GM18868 (cell line): Measurements from ENCODE around the gene XYLB.
"Not testable (repeated sequence)": the region's sequence is repeated elsewhere in the genome, so short reads cannot be mapped to it uniquely, and the experiment has no call there.

Experiments
- ATAC-seq: cut with Tn5 transposase; IDR thresholded peaks from one replicate; pipeline ENCODE4 v1.9.1; 2021; ENCODE audit warnings: mild to moderate bottlenecking, moderate library complexity; ENCODE audit not compliant: unreplicated experiment

XYLB gene

GRCh38 chr3:38320638-38321037 lies 25.9 kb upstream of the XYLB start:
- ATAC-seq, result not testable (repeated sequence)

GRCh38 chr3:38323060-38323459 lies 23.5 kb upstream of the XYLB start:
- ATAC-seq, result no peak

- no peak for ATAC-seq
Observed at GRCh38 chr3:38325256-38325655, 21.3 kb upstream of the XYLB start.

GRCh38 chr3:38327335-38328009 lies 19.1 kb upstream of the XYLB start:
- no peak for ATAC-seq

- ATAC-seq, result no peak
Observed at GRCh38 chr3:38331257-38332022, 15.1 kb upstream of the XYLB start.

GRCh38 chr3:38332201-38332600 lies 14.4 kb upstream of the XYLB start:
- ATAC-seq, result no peak

GRCh38 chr3:38334142-38335055 lies 12.2 kb upstream of the XYLB start:
- no peak for ATAC-seq

- no peak for ATAC-seq
Observed at GRCh38 chr3:38335263-38335662, 11.3 kb upstream of the XYLB start.

- ATAC-seq, result no peak
Observed at GRCh38 chr3:38337703-38338102, 8.9 kb upstream of the XYLB start.

- ATAC-seq, result no peak
Observed at GRCh38 chr3:38343797-38344594, 2.6 kb upstream of the XYLB start.

- peak; percentile 23 for ATAC-seq
Observed at GRCh38 chr3:38345879-38346586, 552 bp upstream of the XYLB start.

GRCh38 chr3:38347421-38348200 lies 1.0 kb downstream of the XYLB start:
- ATAC-seq, result no peak

- no peak for ATAC-seq
Observed at GRCh38 chr3:38348903-38349302, 2.3 kb downstream of the XYLB start.

- ATAC-seq, result no peak
Observed at GRCh38 chr3:38349684-38350359, 3.2 kb downstream of the XYLB start.

- ATAC-seq, result no peak
Observed at GRCh38 chr3:38353151-38353550, 6.6 kb downstream of the XYLB start.

GRCh38 chr3:38354588-38355330 lies 8.2 kb downstream of the XYLB start:
- no peak for ATAC-seq

GRCh38 chr3:38359038-38359437 lies 12.5 kb downstream of the XYLB start:
- ATAC-seq, result no peak

GRCh38 chr3:38360345-38360744 lies 13.8 kb downstream of the XYLB start:
- no peak for ATAC-seq
